GM19452 (cell line): ENCODE measurements around the gene ABCA4.
"Not testable (repeated sequence)": the region's sequence is repeated elsewhere in the genome, so short reads cannot be mapped to it uniquely, and the experiment has no call there.

Experiments used
- ATAC-seq: cut with Tn5 transposase; IDR thresholded peaks from one replicate; pipeline ENCODE4 v1.9.1; 2021; ENCODE audit not compliant: unreplicated experiment

ABCA4 gene

DNA sequence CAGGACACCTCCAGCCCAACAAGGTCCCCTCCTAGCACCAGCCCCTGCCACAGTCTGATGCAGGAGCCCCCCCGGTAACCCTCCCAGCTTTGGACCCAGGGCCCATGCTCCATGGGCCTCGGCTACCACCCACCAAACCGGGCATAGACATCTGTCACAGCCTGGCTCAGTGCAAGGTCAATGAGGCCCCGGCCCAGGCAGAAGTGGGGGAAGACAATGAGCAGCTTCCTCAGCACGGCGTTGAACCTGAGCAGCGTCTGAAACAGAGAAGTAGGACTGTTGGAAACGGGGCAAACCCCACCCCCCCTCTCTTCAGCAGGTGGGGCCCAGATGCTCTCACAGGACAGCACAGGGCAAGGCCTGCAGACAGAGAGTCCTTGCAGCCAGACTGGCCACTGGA is 109.8 kb downstream of the ABCA4 start:
- no peak for ATAC-seq

DNA sequence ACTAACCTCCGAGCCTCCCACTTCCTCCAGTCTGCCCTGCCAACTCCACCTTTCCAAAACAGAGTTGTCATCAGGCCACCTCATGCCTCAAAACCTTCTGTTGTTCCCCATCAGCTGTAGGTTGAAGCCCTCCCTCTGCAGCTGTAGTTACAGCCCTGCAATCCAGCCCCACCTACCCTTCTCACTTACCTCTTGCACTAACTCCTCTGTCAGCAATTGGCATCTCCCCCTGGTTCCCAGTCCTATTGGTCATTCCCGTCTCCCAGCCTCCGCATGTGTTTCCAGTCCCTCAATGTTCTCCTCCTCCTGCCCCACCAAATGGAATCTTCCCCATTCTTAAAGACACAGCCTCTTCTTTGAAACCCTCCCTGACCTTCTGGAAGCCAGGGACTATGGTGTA is 111.6 kb downstream of the ABCA4 start:
- no peak for ATAC-seq

GRCh38 chr1:94006604-94007003 is 114.3 kb downstream of the ABCA4 start:
- no peak for ATAC-seq

GRCh38 chr1:94004924-94005323 is 116.0 kb downstream of the ABCA4 start:
- ATAC-seq: no peak

GRCh38 chr1:94002046-94002787 is 118.7 kb downstream of the ABCA4 start:
- no peak for ATAC-seq

DNA sequence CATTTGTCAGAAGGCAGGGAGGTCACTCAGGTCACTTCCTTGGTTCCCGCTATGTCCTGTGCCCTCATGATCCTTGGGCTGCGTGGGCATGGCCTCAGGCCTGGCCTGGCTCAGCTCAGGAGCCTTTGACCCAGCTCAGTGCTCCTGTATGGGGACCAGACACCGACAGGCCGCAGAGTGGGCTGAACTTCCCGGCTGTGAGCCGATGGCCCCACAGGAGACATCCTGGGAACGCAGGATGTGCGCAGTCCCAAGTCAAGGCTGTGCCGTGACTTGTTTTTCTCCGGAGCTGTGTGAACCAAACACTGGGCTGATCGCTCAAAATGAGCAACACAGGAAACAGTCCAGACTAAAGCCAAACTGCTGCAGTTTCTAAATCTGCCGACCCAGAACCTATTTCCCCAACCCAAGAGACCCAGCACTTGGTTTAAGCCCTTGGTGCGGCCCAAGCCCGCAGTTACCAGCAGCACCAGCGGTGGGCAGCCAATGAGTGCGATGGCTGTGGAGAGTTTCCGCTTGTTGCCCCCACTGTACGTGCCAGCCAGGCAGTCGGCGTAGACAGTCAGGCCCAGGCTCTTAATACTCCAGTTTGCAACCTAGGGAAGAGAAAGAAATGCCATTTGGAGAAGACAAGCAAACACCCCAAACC is 119.4 kb downstream of the ABCA4 start:
- no peak for ATAC-seq

- ATAC-seq: no peak
Measured at GRCh38 chr1:94000510-94001282, 120.3 kb downstream of the ABCA4 start.

- ATAC-seq: no peak
Measured at GRCh38 chr1:93999840-94000415, 121.0 kb downstream of the ABCA4 start.

- ATAC-seq: not testable (repeated sequence)
Measured at GRCh38 chr1:93998532-93998931, 122.4 kb downstream of the ABCA4 start.

GRCh38 chr1:93997756-93998155 is 123.2 kb downstream of the ABCA4 start:
- ATAC-seq: no peak

DNA sequence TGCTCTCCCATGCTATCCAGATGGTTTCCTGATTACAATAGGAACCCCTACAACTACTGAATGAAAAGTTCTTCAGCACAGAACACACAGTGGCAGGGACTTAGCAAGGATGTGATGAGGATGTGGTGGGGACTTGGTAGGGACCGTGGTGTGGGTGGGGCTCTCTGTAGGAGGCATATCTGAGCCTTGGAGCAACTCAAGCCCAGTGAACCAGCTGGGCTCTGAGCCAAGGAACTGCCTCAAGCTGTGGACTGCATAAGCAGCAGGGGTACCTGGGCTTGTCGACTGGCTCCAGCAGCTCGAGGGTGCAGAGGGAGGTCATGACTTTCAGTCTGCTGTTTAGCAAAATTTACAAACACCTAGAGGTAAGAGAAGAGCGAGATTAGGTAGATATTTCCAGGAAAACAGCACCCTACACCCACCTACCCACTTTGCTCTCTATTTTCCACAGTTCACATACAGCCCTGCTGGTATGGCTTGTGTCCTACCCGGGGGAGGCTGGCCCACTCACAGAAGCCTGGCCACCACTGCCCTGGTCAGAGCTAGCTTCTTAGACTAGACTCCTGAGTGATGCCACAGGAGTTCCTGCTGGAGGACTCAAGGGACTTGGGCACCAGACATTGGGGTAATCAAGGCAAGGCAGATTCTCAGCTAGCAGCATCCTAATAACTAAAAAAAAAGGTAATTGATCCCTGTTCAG is 125.0 kb downstream of the ABCA4 start:
- no peak for ATAC-seq

DNA sequence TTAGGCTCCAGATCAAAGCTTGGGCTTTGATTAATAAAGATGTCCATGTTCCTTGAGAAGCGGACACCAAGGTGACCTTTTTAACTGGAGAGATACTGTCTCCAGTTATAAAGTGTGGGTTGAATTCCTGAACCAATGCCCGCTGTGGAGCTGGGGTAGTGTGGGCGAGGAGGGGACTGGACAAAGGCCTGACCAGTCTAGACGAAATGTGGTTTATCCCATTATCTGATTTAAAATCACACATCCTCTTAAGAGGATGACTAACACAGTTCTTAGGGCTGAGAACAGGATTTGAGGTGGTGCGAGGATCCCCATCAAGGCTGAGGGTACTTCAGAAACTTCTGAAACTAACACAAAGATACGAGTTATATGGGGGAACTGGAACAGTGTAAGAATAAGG is 127.2 kb downstream of the ABCA4 start:
- ATAC-seq: no peak

DNA sequence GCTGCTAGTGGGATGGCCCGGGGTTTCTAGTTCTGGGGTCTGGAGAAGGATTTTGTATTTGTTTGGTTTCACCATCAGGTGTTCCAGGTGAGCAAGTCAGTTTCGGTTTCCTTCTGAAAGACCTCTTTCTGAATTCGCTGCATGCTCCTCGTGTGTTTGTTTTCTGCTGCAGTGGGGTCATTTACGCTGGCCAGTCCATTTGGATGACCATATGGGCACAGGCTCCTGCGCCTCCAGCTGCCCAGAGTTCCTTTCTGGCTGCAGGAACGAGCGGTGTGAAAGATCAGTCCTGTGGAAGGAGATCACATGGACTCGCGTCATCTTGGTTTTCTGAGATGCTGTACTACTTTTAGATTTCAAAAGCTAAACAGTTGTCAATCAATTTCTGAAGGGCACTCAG is 128.0 kb downstream of the ABCA4 start:
- ATAC-seq: no peak

- ATAC-seq: no peak
Measured at GRCh38 chr1:93992190-93992589, 128.8 kb downstream of the ABCA4 start.

DNA sequence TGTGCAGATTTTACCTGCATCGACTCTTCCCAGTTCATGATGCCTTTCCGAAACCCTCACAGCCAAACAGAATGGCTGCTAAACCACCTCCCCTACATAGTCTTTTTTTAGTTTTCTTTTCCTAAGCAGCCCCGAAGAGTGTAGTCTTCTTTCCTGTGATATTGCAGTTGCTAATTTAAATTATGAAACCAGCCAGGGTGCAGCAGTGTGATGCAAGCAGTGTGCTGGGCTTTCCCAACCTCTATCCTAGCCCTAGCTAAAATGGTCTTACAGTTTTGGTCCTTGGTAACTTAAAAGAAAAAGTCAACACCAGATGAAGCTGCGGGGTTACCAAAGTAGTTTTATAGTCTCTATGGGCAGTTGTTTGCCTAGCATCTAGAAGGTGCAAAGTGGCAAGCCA is 129.7 kb downstream of the ABCA4 start:
- ATAC-seq: no peak

DNA sequence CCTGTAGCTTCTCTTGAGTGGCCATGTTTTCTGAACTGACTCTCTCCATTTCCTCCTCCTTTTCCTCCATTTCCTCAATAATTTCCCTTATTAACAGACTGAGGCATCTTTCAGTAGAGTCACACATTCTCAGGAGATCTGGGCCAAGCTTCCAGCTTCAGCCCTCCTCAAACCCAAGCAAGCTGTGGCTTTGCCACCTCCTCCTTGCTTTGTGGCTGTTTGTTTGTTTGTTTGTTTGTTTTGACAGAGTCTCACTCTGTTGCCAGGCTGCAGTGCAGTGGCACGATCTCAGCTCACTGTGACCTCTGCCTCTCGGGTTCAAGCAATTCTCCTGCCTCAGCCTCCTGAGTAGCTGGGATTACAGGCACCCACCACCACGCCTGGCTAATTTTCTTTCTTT is 130.5 kb downstream of the ABCA4 start:
- ATAC-seq: not testable (repeated sequence)

DNA sequence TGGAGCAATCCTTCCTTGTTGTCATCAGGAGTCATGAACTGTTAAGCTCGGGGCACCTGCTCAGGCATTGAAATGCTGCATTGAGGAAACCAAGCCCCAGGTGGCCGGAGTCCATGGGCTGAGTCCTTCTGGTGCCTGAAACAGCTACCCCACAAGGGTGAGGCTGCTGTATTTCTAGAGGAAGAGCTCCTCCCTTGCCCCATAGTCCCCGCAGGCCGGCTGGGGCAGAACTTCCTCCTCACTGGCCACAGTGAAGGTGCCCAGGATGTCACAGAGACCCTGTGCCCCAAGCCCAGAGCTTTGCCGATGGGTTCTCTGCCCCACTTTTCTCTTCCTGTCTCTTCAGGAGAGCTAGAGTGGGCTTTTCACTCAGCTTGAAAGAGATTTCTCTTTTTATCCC is 130.9 kb downstream of the ABCA4 start:
- ATAC-seq: no peak

DNA sequence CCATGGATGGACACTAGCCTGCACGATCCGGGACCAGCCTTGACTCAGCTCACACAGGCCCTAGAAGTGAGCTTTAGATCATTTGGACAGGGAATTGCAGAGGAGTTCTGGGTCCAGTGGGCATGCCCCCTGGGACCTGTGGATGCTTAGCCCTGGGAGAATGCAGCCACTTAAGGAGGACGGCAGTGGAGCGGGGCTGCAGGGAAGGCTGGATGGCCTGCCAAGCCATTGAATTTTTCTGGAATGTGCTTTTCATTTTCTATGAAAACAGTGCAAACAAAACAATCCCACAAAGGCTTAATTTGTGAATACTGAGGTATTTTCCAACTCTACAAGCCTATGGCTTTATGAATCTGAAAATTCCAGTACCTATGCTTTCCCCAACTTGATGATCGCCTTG is 131.3 kb downstream of the ABCA4 start:
- ATAC-seq: no peak

DNA sequence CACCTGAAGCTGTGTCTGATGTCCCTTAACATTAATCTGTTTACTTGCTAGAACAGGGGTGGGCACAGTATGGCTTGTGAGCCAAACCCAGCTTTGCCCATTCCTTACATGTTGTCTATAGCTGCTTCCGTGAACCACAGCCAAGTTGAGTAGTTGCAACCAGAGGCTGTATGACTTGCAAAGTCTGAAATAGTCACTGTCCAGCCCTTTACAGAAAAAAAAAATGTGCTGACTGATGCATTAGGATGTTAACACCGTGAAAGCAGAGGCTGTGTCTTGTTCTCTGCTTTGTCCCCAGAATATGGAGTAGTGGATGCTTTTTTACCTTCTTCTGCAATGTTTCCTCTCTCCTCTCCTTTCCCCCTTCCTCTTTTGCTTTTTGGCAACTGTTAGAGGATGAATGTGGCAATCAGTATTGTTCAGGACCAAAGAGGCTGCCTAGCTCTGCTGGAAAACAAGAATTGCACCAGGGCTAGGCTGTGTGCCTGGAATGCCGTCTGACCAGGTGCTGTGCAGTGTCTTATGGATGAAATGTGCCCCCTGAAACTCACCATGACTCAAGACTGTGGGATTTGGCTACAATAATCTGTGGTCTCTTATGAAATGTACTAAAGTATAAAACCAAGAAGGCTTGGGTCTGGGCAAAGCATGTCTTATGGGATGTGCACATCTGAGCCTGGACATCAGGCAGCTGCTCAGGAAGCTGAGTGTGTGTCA is 132.2 kb downstream of the ABCA4 start:
- ATAC-seq: no peak

DNA sequence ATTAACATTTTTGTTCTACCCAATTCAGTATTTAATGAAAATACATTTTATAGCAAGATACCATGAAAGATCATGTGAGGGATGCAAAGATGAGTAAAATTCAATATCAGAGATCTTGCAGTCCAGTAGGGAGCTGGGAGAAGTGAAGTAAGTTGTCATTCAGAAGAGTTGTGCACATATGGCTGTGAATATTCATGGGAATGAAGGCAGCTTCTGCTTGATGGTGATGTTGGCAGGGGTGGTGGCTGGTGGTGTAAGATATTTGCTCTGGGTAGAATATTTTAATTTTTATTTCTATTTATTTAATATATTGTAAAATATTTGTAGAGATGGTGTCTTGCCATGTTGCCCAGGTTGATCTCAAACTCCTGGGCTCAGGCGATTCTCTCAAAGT is 139.7 kb downstream of the ABCA4 start:
- ATAC-seq: no peak
